ENCODE measurements around the gene EIF4E3.

Gene EIF4E3

DNA sequence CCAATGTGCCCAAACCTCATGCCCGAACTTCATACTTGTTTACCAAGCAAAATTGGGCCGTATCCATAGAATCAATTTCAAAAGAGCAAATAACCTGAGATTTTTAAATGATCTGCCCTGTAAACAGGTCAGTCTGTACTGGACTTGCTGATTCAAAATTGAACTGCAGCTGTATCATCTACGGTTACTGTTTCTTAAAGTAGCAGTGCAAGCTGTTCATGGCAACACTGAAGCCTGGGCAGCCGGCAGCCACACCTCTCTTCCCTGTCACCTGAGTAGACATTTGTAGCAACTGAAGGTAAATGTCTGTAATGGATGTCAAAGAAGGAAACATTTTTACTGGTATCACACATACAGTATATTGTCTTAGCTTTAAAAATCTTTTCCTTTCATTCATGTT, 10.6 kb downstream of the EIF4E3 start:
- H3K27ac Mint-ChIP-seq, result peak overlapping the region; percentile 45 to 47
- ATAC-seq (replicated peaks), result no peak
- peaks cover 22% of the 10 kb centered on the region for H3K36me3 Mint-ChIP-seq (ENCODE audit: insufficient read depth)
- DNase-seq, result no peak
- peaks cover 72 to 76% of the 10 kb centered on the region in 2 donors for H3K4me1 Mint-ChIP-seq (ENCODE audit: low read depth in 2 of 2)
- no peaks in the 10 kb centered on the region for H3K27me3 Mint-ChIP-seq
- no peaks in the 10 kb centered on the region for H3K9me3 Mint-ChIP-seq
- H3K4me3 Mint-ChIP-seq, result no peak overlapping the region

GRCh38 chr3:71713041-71713440, 12.2 kb downstream of the EIF4E3 start:
- no peak for ATAC-seq (replicated peaks)
- H3K9me3 Mint-ChIP-seq, result no peaks in the 10 kb centered on the region

GRCh38 chr3:71710906-71711494, 14.2 kb downstream of the EIF4E3 start:
- Mint-ChIP-seq H3K27me3 (no peaks in the 10 kb centered on the region), H3K4me3 (no peak overlapping the region), H3K36me3 (ENCODE audit: insufficient read depth) (peaks cover 36% of the 10 kb centered on the region), H3K27ac (peak overlapping the region in 1 of 2 donors; percentile 65), H3K9me3 (no peaks in the 10 kb centered on the region), H3K4me1 (ENCODE audit: low read depth in 2 of 2) (peaks cover 39 to 51% of the 10 kb centered on the region in 2 donors)
- DNase-seq (no peak), ATAC-seq (replicated peaks) (peak; percentile 77)

More at GRCh38 chr3:71713041-71713440, 12.2 kb downstream of the EIF4E3 start:
- DNase-seq, result no peak
- peak overlapping the region in 1 of 2 donors; percentile 54 for H3K4me3 Mint-ChIP-seq
- peaks cover 56 to 68% of the 10 kb centered on the region in 2 donors for H3K4me1 Mint-ChIP-seq (ENCODE audit: low read depth in 2 of 2)
- peaks cover 31% of the 10 kb centered on the region for H3K36me3 Mint-ChIP-seq (ENCODE audit: insufficient read depth)
- H3K27ac Mint-ChIP-seq, result peak overlapping the region; percentile 19 to 80
- no peaks in the 10 kb centered on the region for H3K27me3 Mint-ChIP-seq

DNA sequence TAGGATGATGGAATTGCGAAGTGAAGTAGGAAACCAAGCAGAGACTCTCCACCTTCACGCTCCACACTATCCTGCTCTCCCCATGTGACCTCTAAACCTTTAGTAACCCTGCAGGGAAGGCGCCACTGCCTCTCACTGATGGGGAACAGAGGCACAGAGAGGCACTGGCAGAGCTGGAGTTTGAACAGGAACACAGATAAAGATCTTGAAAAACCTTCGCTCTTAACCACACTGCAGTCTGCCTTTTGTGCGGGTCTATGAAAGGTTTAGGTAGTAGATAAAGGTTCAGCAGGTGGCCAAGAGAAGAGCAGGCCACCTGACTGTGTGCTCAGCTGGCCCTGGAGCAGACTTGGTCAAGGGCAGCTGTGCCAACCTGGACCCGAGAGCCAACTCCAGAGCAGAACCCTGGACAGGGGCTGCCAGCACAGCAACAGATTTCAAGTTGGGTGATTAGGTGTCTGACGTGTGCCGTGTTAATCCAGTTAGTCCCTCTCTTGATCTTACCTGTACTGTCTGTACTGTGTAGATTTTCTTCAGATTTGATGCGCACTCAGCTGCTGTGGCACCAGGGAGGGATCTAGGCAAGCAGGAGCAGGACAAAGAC, 15.2 kb downstream of the EIF4E3 start:
- peak; percentile 29 for ATAC-seq (replicated peaks)
- Mint-ChIP-seq H3K4me1 (ENCODE audit: low read depth in 2 of 2) (peaks cover 33 to 54% of the 10 kb centered on the region in 2 donors), H3K9me3 (no peaks in the 10 kb centered on the region), H3K27me3 (no peaks in the 10 kb centered on the region), H3K36me3 (ENCODE audit: insufficient read depth) (peaks cover 36% of the 10 kb centered on the region), H3K4me3 (no peak overlapping the region), H3K27ac (peak overlapping the region in 1 of 2 donors; percentile 15)
- no peak for DNase-seq

DNA sequence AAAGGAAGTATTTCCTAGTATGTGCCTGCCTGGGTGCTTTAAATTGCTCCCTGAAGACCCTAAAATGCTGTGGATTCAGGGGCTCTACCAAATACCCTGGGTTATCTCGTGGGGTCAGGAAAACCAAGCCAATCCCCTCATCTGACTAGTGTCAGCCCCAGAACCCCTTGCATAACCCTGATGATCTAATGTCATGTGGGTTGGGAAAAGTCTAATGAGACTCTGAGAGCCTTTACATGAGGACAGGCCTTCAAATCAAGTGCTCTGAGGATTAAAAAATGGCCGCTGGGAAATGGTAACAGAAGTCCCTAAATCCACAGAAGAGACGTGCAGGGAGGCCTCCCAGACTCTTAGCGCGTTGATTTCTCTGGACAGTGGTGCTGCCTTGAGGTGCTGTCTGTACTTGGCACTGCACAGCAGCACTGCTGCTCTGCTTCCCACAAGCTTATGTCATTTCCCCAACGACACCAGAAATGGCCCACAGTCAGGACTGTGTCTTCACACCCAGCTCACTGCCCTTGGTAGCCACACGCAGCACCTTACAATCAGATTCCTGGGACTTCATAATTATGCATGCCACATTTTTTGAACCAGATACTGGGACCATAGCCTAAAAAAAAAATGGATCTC, 16.6 kb downstream of the EIF4E3 start:
- no peak overlapping the region for H3K4me3 Mint-ChIP-seq
- H3K27me3 Mint-ChIP-seq, result no peaks in the 10 kb centered on the region
- no peaks in the 10 kb centered on the region for H3K9me3 Mint-ChIP-seq
- no peak for ATAC-seq (replicated peaks)
- H3K4me1 Mint-ChIP-seq (ENCODE audit: low read depth in 2 of 2), result peaks cover 30 to 50% of the 10 kb centered on the region in 2 donors
- peak overlapping the region in 1 of 2 donors; percentile 77 for H3K27ac Mint-ChIP-seq
- no peak for DNase-seq
- peaks cover 36% of the 10 kb centered on the region for H3K36me3 Mint-ChIP-seq (ENCODE audit: insufficient read depth)

- ATAC-seq (replicated peaks), result no peak
- Mint-ChIP-seq H3K4me1 (ENCODE audit: low read depth in 2 of 2) (peaks cover 22 to 44% of the 10 kb centered on the region in 2 donors), H3K36me3 (ENCODE audit: insufficient read depth) (peaks cover 33% of the 10 kb centered on the region), H3K27me3 (no peaks in the 10 kb centered on the region), H3K4me3 (no peak overlapping the region), H3K9me3 (no peaks in the 10 kb centered on the region), H3K27ac (peak overlapping the region in 1 of 2 donors; percentile 68)
- no peak for DNase-seq
These were observed 17.6 kb downstream of the EIF4E3 start for GRCh38 chr3:71707595-71707994.

DNA sequence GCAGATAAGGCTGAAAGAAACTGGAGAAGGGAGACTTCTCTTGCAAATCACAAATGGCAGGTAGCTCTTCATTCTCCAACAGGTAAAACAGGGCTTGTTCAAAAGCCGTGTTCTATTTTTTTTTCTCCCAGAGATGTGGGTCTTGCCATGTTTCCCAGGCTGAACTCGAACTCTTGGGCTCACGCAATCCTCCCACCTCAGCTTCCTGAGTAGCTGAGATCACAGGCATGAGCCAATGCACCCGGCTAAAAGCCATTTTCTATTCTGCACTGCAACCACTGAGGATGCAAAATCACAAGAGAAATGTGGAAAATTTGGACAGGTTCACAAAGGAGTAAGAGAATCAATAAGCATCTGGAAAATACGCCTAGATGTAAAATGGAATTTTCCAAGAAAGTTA, 19.5 kb downstream of the EIF4E3 start:
- H3K36me3 Mint-ChIP-seq (ENCODE audit: insufficient read depth), result peaks cover 36% of the 10 kb centered on the region
- ATAC-seq (replicated peaks) (no peak), DNase-seq (no peak)
- peaks cover 34 to 46% of the 10 kb centered on the region in 2 donors for H3K4me1 Mint-ChIP-seq (ENCODE audit: low read depth in 2 of 2)
- H3K4me3 Mint-ChIP-seq, result no peak overlapping the region
- no peaks in the 10 kb centered on the region for H3K27me3 Mint-ChIP-seq
- no peaks in the 10 kb centered on the region for H3K9me3 Mint-ChIP-seq
- H3K27ac Mint-ChIP-seq, result peak overlapping the region; percentile 33 to 69

- Mint-ChIP-seq H3K9me3 (no peaks in the 10 kb centered on the region), H3K27ac (no peak overlapping the region), H3K27me3 (no peaks in the 10 kb centered on the region), H3K36me3 (ENCODE audit: insufficient read depth) (peaks cover 40% of the 10 kb centered on the region), H3K4me1 (ENCODE audit: low read depth in 2 of 2) (peaks cover 35 to 42% of the 10 kb centered on the region in 2 donors), H3K4me3 (no peak overlapping the region)
- DNase-seq, result no peak
- ATAC-seq (replicated peaks), result no peak
These were observed 20.3 kb downstream of the EIF4E3 start for GRCh38 chr3:71704915-71705314.

DNA sequence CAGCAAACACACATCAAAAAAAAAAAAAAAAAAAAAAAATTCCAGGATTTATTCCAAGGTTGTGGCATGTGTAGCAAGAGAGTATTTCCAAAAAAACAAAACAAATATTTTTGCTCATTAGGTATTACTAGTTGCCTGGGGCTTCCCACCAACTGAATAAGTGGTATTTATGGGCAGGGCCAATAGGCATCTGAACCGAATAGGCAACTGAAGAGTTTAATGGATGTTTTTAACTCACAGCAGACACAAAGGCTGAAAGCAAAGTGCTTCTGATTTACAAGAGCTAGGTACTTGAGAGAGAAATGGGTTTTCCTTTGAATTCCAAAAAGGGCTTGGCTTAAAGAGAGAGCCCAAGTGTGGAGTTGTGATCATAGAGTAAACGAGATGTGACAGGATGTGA, 21.4 kb downstream of the EIF4E3 start:
- no peak for DNase-seq
- Mint-ChIP-seq H3K27ac (peak overlapping the region in 1 of 2 donors; percentile 74), H3K4me1 (ENCODE audit: low read depth in 2 of 2) (peaks cover 35% of the 10 kb centered on the region in 2 donors), H3K4me3 (no peak overlapping the region), H3K36me3 (ENCODE audit: insufficient read depth) (peaks cover 40% of the 10 kb centered on the region), H3K9me3 (no peaks in the 10 kb centered on the region), H3K27me3 (no peaks in the 10 kb centered on the region)
- ATAC-seq (replicated peaks), result no peak

DNA sequence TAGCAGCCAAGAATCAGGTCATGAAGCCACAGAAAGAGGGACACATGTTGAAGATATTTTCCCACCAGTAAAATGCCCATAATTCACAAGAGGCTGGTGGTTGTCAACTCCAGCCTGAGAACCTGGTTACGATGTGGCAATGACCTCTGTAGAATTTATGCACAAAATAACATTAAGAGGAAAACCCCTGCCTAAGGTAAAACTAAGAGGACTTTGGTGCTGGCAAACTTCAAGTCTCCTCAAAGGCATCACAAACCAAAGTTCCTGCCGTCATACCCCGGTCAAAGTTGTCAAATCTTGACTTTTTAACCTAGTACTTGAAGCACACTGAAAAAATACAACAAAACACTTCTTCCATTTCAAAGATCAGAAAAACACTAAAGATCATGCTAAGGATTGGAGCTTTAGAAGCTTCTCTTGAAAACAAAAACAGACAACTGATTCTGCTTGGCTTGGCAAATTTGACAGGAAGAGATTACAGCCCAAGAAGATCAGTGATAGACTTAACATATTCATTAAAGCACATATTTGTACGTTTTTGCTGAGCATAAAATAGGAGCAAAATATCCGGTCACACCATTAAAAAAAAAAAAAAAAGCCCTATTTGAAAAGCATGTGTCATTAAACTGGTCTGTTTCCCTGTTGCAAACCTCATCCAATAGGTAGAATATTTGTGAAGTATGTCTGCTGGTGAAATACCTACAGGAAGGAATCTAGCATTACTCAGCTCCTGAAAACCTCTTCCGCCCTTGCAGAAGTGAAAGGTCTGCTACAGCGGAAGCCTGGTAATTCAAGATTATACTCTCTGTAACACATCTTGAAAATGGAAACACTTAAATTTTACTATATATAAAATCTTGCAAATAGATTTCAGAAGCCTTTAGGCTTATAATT, 22.8 kb downstream of the EIF4E3 start:
- Mint-ChIP-seq H3K27me3 (no peaks in the 10 kb centered on the region), H3K4me1 (ENCODE audit: low read depth in 2 of 2) (peaks cover 35 to 40% of the 10 kb centered on the region in 2 donors), H3K4me3 (peak overlapping the region; percentile 3 to 55), H3K9me3 (no peaks in the 10 kb centered on the region), H3K36me3 (ENCODE audit: insufficient read depth) (peaks cover 39% of the 10 kb centered on the region), H3K27ac (peak overlapping the region; percentile 50 to 92)
- peak; percentile 85 for ATAC-seq (replicated peaks)
- DNase-seq, result no peak

GRCh38 chr3:71701251-71701762, 23.9 kb downstream of the EIF4E3 start:
- ATAC-seq (replicated peaks) (no peak), DNase-seq (no peak)
- Mint-ChIP-seq H3K27me3 (no peaks in the 10 kb centered on the region), H3K4me1 (ENCODE audit: low read depth in 2 of 2) (peaks cover 35 to 41% of the 10 kb centered on the region in 2 donors), H3K27ac (peak overlapping the region; percentile 50 to 92), H3K9me3 (no peaks in the 10 kb centered on the region), H3K4me3 (no peak overlapping the region), H3K36me3 (ENCODE audit: insufficient read depth) (peaks cover 50% of the 10 kb centered on the region)

- Mint-ChIP-seq H3K9me3 (no peaks in the 10 kb centered on the region), H3K27me3 (no peaks in the 10 kb centered on the region), H3K4me3 (no peak overlapping the region), H3K27ac (no peak overlapping the region), H3K4me1 (ENCODE audit: low read depth in 2 of 2) (peaks cover 3 to 11% of the 10 kb centered on the region in 2 donors), H3K36me3 (ENCODE audit: insufficient read depth) (peaks cover 59% of the 10 kb centered on the region)
- DNase-seq (no peak), ATAC-seq (replicated peaks) (no peak)
These were observed 30.2 kb downstream of the EIF4E3 start for GRCh38 chr3:71695000-71695482.

Data from effector memory CD8-positive, alpha-beta T cell (primary cell).